Neuronal stem cell (in vitro differentiated cells): Measurements from ENCODE around the gene C15orf62.
A peak's percentile ranks its signal among the peaks of the same experiment; 100 is the strongest.

Source experiments
- DNase-seq: peaks from one replicate; pipeline ENCODE4 v3.0.0-alpha.2; 2013; ENCODE audit warnings: low spot score
- H2AFZ ChIP-seq: one replicate; pipeline ENCODE4 v1.6.1; 2013; ENCODE audit warnings: mild to moderate bottlenecking, low read length, inconsistent platforms
- H2AK5ac ChIP-seq: 2 replicates; pipeline ENCODE4 v1.6.1; 2013; ENCODE audit warnings: low read depth, mild to moderate bottlenecking, inconsistent platforms, low read length, moderate library complexity, mixed read lengths
- H2BK120ac ChIP-seq: 2 replicates; pipeline ENCODE4 v1.6.1; 2013; ENCODE audit warnings: low read depth, mild to moderate bottlenecking, inconsistent platforms, low read length, moderate library complexity, mixed read lengths
- H2BK12ac ChIP-seq: one replicate; pipeline ENCODE4 v1.6.1; 2013; ENCODE audit warnings: low read length, inconsistent platforms
- H2BK15ac ChIP-seq: 2 replicates; pipeline ENCODE4 v1.6.1; 2013; ENCODE audit warnings: mild to moderate bottlenecking, low read length, inconsistent platforms, mixed read lengths
- H2BK5ac ChIP-seq: one replicate; pipeline ENCODE4 v1.6.1; 2013; ENCODE audit warnings: inconsistent platforms, mild to moderate bottlenecking, low read length, moderate library complexity
- H3K14ac ChIP-seq: one replicate; pipeline ENCODE4 v1.6.1; 2013; ENCODE audit warnings: low read length, inconsistent platforms
- H3K18ac ChIP-seq: 2 replicates; pipeline ENCODE4 v1.6.1; 2013; ENCODE audit warnings: low read length, inconsistent platforms
- H3K23ac ChIP-seq: 2 replicates; pipeline ENCODE4 v1.6.1; 2013; ENCODE audit warnings: low read depth, mild to moderate bottlenecking, mixed read lengths, low read length, inconsistent platforms; ENCODE audit not compliant: poor library complexity
- H3K27ac ChIP-seq: replicated peaks from 3 replicates; pipeline ENCODE4 v1.5.1; 2013; ENCODE audit warnings: low read length, inconsistent platforms
- H3K27me3 ChIP-seq, 3 experiments: 2 replicates each; pipeline ENCODE4 v1.6.1; 2013; ENCODE audit warnings: low read length in 3 of 3, mild to moderate bottlenecking in 2 of 3, inconsistent platforms in 1 of 3, low read depth in 1 of 3, mixed read lengths in 1 of 3, moderate library complexity in 1 of 3; ENCODE audit not compliant: control insufficient read depth in 3 of 3, insufficient read depth in 3 of 3
- H3K36me3 ChIP-seq, 2 donors: replicated peaks in 1 of 2; 2 replicates each; pipeline ENCODE4 v1.6.1; 2013; ENCODE audit warnings: low read length in 2 of 2; ENCODE audit not compliant: control insufficient read depth in 2 of 2, insufficient read depth in 2 of 2
- H3K4ac ChIP-seq: 2 replicates; pipeline ENCODE4 v1.6.1; 2013; ENCODE audit warnings: inconsistent platforms, mild to moderate bottlenecking, low read length, moderate library complexity
- H3K4me1 ChIP-seq, 2 donors: 1 replicate in 1 of 2; 2 replicates in 1 of 2; pipeline ENCODE4 v1.6.1; 2013; ENCODE audit warnings: low read length in 2 of 2, low read depth in 1 of 2; ENCODE audit not compliant: control insufficient read depth in 2 of 2, insufficient read depth in 1 of 2
- H3K4me2 ChIP-seq: one replicate; pipeline ENCODE4 v1.6.1; 2013; ENCODE audit warnings: mild to moderate bottlenecking, low read length, inconsistent platforms; ENCODE audit not compliant: insufficient read depth, poor library complexity, severe bottlenecking
- H3K4me3 ChIP-seq, 2 donors: 2 replicates each; pipeline ENCODE4 v1.5.1; 2013; ENCODE audit warnings: low read length in 2 of 2, mild to moderate bottlenecking in 2 of 2, inconsistent platforms in 1 of 2, moderate library complexity in 1 of 2
- H3K79me1 ChIP-seq: one replicate; pipeline ENCODE4 v1.6.1; 2013; ENCODE audit warnings: low read depth, mild to moderate bottlenecking, inconsistent platforms, low read length, moderate library complexity
- H3K9ac ChIP-seq: one replicate; pipeline ENCODE4 v1.6.1; 2013; ENCODE audit warnings: mild to moderate bottlenecking, low read depth, low read length, inconsistent platforms; ENCODE audit not compliant: poor library complexity
- H3K9me3 ChIP-seq, 2 donors: replicated peaks in 1 of 2; 2 replicates each; pipeline versions ENCODE3 to v1.6.1; 2013; ENCODE audit warnings: low read length in 2 of 2, mild to moderate bottlenecking in 2 of 2, inconsistent platforms in 1 of 2, low read depth in 1 of 2, mixed read lengths in 1 of 2, moderate library complexity in 1 of 2; ENCODE audit not compliant: control insufficient read depth in 2 of 2, insufficient read depth in 1 of 2
- H4K8ac ChIP-seq: one replicate; pipeline ENCODE4 v1.6.1; 2013; ENCODE audit warnings: low read depth, mild to moderate bottlenecking, inconsistent platforms, low read length, moderate library complexity
- H4K91ac ChIP-seq: one replicate; pipeline ENCODE4 v1.6.1; 2013; ENCODE audit warnings: low read length, low read depth, mild to moderate bottlenecking, inconsistent platforms; ENCODE audit not compliant: poor library complexity
- WGBS, 2 donors: extraction: QIAGEN DNeasy Blood & Tissue Kit; methylation state at CpG; one replicate each; pipeline ENCODE4 v1.1.7; 2013; ENCODE audit warnings: missing lambda C conversion rate in 2 of 2, mixed read lengths in 1 of 2; ENCODE audit not compliant: insufficient read length in 2 of 2, insufficient replicate concordance in 1 of 2; ENCODE audit errors: extremely low coverage in 2 of 2; 5-methylcytosine and 5-hydroxymethylcytosine counted together

The C15orf62 gene

GRCh38 chr15:40750885-40751284 is 18.9 kb upstream of the C15orf62 start:
- no peak overlapping the region for H4K8ac ChIP-seq
- no peaks in the 10 kb centered on the region for H3K27me3 ChIP-seq
- no peak for DNase-seq
- H2BK12ac ChIP-seq = no peak overlapping the region
- no peaks in the 10 kb centered on the region for H3K9me3 ChIP-seq
- peaks cover 2 to 3% of the 10 kb centered on the region in 2 donors for H3K4me1 ChIP-seq
- H3K79me1 ChIP-seq = peaks cover 8% of the 10 kb centered on the region
- WGBS, 2 donors = no CpG with 5 or more reads among the region's 4 CpGs
- no peak overlapping the region for H3K4ac ChIP-seq
- H2BK15ac ChIP-seq = no peak overlapping the region
- no peak overlapping the region for H3K4me3 ChIP-seq
- H3K23ac ChIP-seq = no peak overlapping the region
- no peak overlapping the region for H2AFZ ChIP-seq
- H3K18ac ChIP-seq = no peak overlapping the region
- H3K4me2 ChIP-seq = no peak overlapping the region
- H4K91ac ChIP-seq = no peak overlapping the region
- H3K27ac ChIP-seq = no peak overlapping the region
- H3K14ac ChIP-seq = no peak overlapping the region
- H2AK5ac ChIP-seq = no peak overlapping the region
- H2BK5ac ChIP-seq = no peak overlapping the region
- no peak overlapping the region for H3K9ac ChIP-seq
- H2BK120ac ChIP-seq = no peak overlapping the region
- peaks cover 10 to 52% of the 10 kb centered on the region in 2 donors for H3K36me3 ChIP-seq

- peaks cover 10 to 51% of the 10 kb centered on the region in 2 donors for H3K36me3 ChIP-seq
- H3K23ac ChIP-seq = no peak overlapping the region
- no peak overlapping the region for H2BK12ac ChIP-seq
- DNase-seq = no peak
- H3K4ac ChIP-seq = no peak overlapping the region
- no peak overlapping the region for H4K8ac ChIP-seq
- no peak overlapping the region for H3K4me2 ChIP-seq
- H3K4me3 ChIP-seq = no peak overlapping the region
- H2BK120ac ChIP-seq = no peak overlapping the region
- no peak overlapping the region for H2BK5ac ChIP-seq
- WGBS, 2 donors = no CpG with 5 or more reads among the region's 12 CpGs
- H2AFZ ChIP-seq = no peak overlapping the region
- peaks cover 3 to 6% of the 10 kb centered on the region in 2 donors for H3K4me1 ChIP-seq
- H3K27me3 ChIP-seq = no peaks in the 10 kb centered on the region
- no peak overlapping the region for H3K9ac ChIP-seq
- H3K27ac ChIP-seq = no peak overlapping the region
- H3K18ac ChIP-seq = no peak overlapping the region
- H3K79me1 ChIP-seq = peaks cover 8% of the 10 kb centered on the region
- H4K91ac ChIP-seq = no peak overlapping the region
- H2AK5ac ChIP-seq = no peak overlapping the region
- no peak overlapping the region for H3K14ac ChIP-seq
- no peak overlapping the region for H2BK15ac ChIP-seq
- no peaks in the 10 kb centered on the region for H3K9me3 ChIP-seq
Measured at GRCh38 chr15:40751745-40752144, 18.0 kb upstream of the C15orf62 start.

- Histone ChIP-seq H3K4me3 (peak overlapping the region; percentile 86 to 94), H4K91ac (no peak overlapping the region), H2BK120ac (no peak overlapping the region), H4K8ac (no peak overlapping the region), H2BK12ac (no peak overlapping the region), H2BK5ac (no peak overlapping the region), H3K79me1 (peaks cover 8% of the 10 kb centered on the region), H3K18ac (no peak overlapping the region), H3K4me1 (peaks cover 4 to 8% of the 10 kb centered on the region in 2 donors), H3K9me3 (no peaks in the 10 kb centered on the region), H3K4ac (peak overlapping the region; percentile 84), H2AFZ (peak overlapping the region; percentile 94), H3K9ac (peak overlapping the region; percentile 81), H3K4me2 (peak overlapping the region; percentile 83), H3K36me3 (peaks cover 7 to 27% of the 10 kb centered on the region in 2 donors), H2AK5ac (no peak overlapping the region), H3K27ac (no peak overlapping the region), H3K23ac (peak overlapping the region; percentile 73), H2BK15ac (no peak overlapping the region), H3K27me3 (no peaks in the 10 kb centered on the region), H3K14ac (no peak overlapping the region)
- no peak for DNase-seq
- WGBS, 2 donors = no CpG with 5 or more reads among the region's 22 CpGs
Measured at GRCh38 chr15:40754574-40754882, 15.3 kb upstream of the C15orf62 start.

GRCh38 chr15:40754883-40755811 is 14.6 kb upstream of the C15orf62 start, which contains the start of gene RMDN3:
Gene RMDN3, minus strand, starts transcription at chr15:40755254. Its CDS starts 471 bp downstream, at chr15:40754783.
- no peaks in the 10 kb centered on the region for H3K9me3 ChIP-seq
- H3K4ac ChIP-seq = peak within 1 kb of the TSS; percentile 84
- H3K14ac ChIP-seq = peak within 1 kb of the TSS; percentile 71
- H4K8ac ChIP-seq = no peak within 1 kb of the TSS
- H2BK12ac ChIP-seq = peak within 1 kb of the TSS; percentile 22
- no peak within 1 kb of the TSS for H2BK15ac ChIP-seq
- H2BK5ac ChIP-seq = peak within 1 kb of the TSS; percentile 53
- H3K36me3 ChIP-seq = peaks cover 7 to 23% of the 10 kb centered on the region in 2 donors
- peak within 1 kb of the TSS; percentile 83 for H3K4me2 ChIP-seq
- H3K18ac ChIP-seq = peak within 1 kb of the TSS; percentile 99
- H2BK120ac ChIP-seq = no peak within 1 kb of the TSS
- peak within 1 kb of the TSS; percentile 86 to 94 for H3K4me3 ChIP-seq
- no peak within 1 kb of the TSS for H4K91ac ChIP-seq
- peak within 1 kb of the TSS; percentile 89 for H3K23ac ChIP-seq
- no peak within 1 kb of the TSS for H2AK5ac ChIP-seq
- H3K9ac ChIP-seq = peak within 1 kb of the TSS; percentile 86
- H2AFZ ChIP-seq = peak within 1 kb of the TSS; percentile 94
- H3K27ac ChIP-seq = peak within 1 kb of the TSS; percentile 92
- no peaks in the 10 kb centered on the region for H3K27me3 ChIP-seq
- peaks cover 4 to 8% of the 10 kb centered on the region in 2 donors for H3K4me1 ChIP-seq
- H3K79me1 ChIP-seq = peaks cover 8% of the 10 kb centered on the region
- no CpG with 5 or more reads among the region's 66 CpGs for WGBS, 2 donors
- peak; percentile 96 for DNase-seq
